WTC11 (cell line): Measurements from ENCODE around the gene IFNAR2. TPM values are rescaled to one million over a fixed set of nuclear protein-coding genes. Genes with fewer than 3 reads are reported as not detected.
"Not testable (repeated sequence)": the region's sequence is repeated elsewhere in the genome, so short reads cannot be mapped to it uniquely, and the experiment has no call there.

Experiments
- ATAC-seq: fragments of 200-7000 bp; cut with Tn5 transposase; 2 replicates; pipeline ENCODE4 v1.10.0; 2021; ENCODE audit warnings: mild to moderate bottlenecking, moderate library complexity
- CTCF ChIA-PET: fragments of 300-600 bp; sonication (Branson Sonifier 250); formaldehyde crosslinking; loops from one replicate; lab custom pipeline; 2021; ENCODE audit warnings: antibody characterized with exemption; lab: Charles Lee
- POLR2A ChIA-PET: fragments of 350-600 bp; sonication (Branson Sonifier 250); formaldehyde crosslinking; loops from one replicate; lab custom pipeline; 2021; ENCODE audit warnings: antibody characterized with exemption; lab: Charles Lee
- DNase-seq: peaks from one replicate; pipeline ENCODE4 v3.0.0; 2021; ENCODE audit warnings: low spot score
- H3K27ac Mint-ChIP-seq: 2 replicates; pipeline ENCODE4 v1.8.0; 2021; ENCODE audit warnings: mixed read lengths
- H3K27me3 Mint-ChIP-seq: 2 replicates; pipeline ENCODE4 v1.8.0; 2021; ENCODE audit warnings: low read depth, mild to moderate bottlenecking, moderate library complexity, mixed read lengths
- H3K36me3 Mint-ChIP-seq: 2 replicates; pipeline ENCODE4 v1.8.0; 2021; ENCODE audit warnings: mixed read lengths
- H3K4me1 Mint-ChIP-seq: 2 replicates; pipeline ENCODE4 v1.8.0; 2022; ENCODE audit warnings: mixed read lengths
- H3K4me3 Mint-ChIP-seq: 2 replicates; pipeline ENCODE4 v1.8.0; 2021; ENCODE audit warnings: mild to moderate bottlenecking, moderate library complexity, mixed read lengths
- H3K9me3 Mint-ChIP-seq: 2 replicates; pipeline ENCODE4 v1.8.0; 2021; ENCODE audit warnings: mixed read lengths
- AR ChIP-seq: fragments of 250-450 bp; sonication (Bioruptor Pico); IDR thresholded peaks from 2 replicates; pipeline ENCODE4 v1.9.0; 2021; ENCODE audit warnings: mild to moderate bottlenecking
- CTCF ChIP-seq: fragments of 200-600 bp; IDR thresholded peaks from 2 replicates; pipeline ENCODE4 v1.8.0; 2022; ENCODE audit warnings: antibody characterized with exemption
- E2F1 ChIP-seq: sonication (generic); formaldehyde crosslinking; IDR thresholded peaks from 2 replicates; pipeline ENCODE4 v1.8.0; 2022; ENCODE audit warnings: mild to moderate bottlenecking, missing genetic modification reagents
- ESRRA ChIP-seq: sonication (generic); formaldehyde crosslinking; IDR thresholded peaks from 2 replicates; pipeline ENCODE4 v1.8.1; 2022; ENCODE audit warnings: mild to moderate bottlenecking, missing genetic modification reagents, borderline replicate concordance
- ETV6 ChIP-seq: sonication (generic); formaldehyde crosslinking; IDR thresholded peaks from 2 replicates; pipeline ENCODE4 v1.8.1; 2022; ENCODE audit warnings: mild to moderate bottlenecking, missing genetic modification reagents
- FOXJ3 ChIP-seq: sonication (generic); formaldehyde crosslinking; IDR thresholded peaks from 2 replicates; pipeline ENCODE4 v1.9.0; 2021; ENCODE audit warnings: missing genetic modification reagents, mild to moderate bottlenecking, borderline replicate concordance
- GABPB1 ChIP-seq: sonication (generic); formaldehyde crosslinking; IDR thresholded peaks from 2 replicates; pipeline ENCODE4 v1.8.1; 2023; ENCODE audit warnings: mild to moderate bottlenecking, missing genetic modification reagents
- GRHL2 ChIP-seq: fragments of 250-450 bp; sonication (Bioruptor Pico); IDR thresholded peaks from 2 replicates; pipeline ENCODE4 v1.8.0; 2022; ENCODE audit warnings: mild to moderate bottlenecking, moderate library complexity; ENCODE audit not compliant: insufficient replicate concordance, severe bottlenecking
- GTF2I ChIP-seq: fragments of 250-450 bp; sonication (Bioruptor Pico); conservative IDR thresholded peaks from 2 replicates; pipeline ENCODE4 v1.4.0; 2021; ENCODE audit warnings: mild to moderate bottlenecking
- MAX ChIP-seq: sonication (generic); formaldehyde crosslinking; IDR thresholded peaks from 2 replicates; pipeline ENCODE4 v1.8.0; 2022; ENCODE audit warnings: mild to moderate bottlenecking, missing genetic modification reagents
- NFATC4 ChIP-seq: fragments of 250-450 bp; sonication (Bioruptor Pico); IDR thresholded peaks from 2 replicates; pipeline ENCODE4 v1.9.0; 2021; ENCODE audit warnings: mild to moderate bottlenecking
- NFE2L1 ChIP-seq: sonication (generic); formaldehyde crosslinking; IDR thresholded peaks from 2 replicates; pipeline ENCODE4 v1.8.1; 2023; ENCODE audit warnings: missing genetic modification reagents
- NFYB ChIP-seq: sonication (generic); formaldehyde crosslinking; conservative IDR thresholded peaks from 2 replicates; pipeline ENCODE4 v1.8.0; 2022; ENCODE audit warnings: low read depth, missing genetic modification reagents
- RELA ChIP-seq: sonication (generic); formaldehyde crosslinking; IDR thresholded peaks from 2 replicates; pipeline ENCODE4 v1.8.1; 2022; ENCODE audit warnings: missing genetic modification reagents, mild to moderate bottlenecking, borderline replicate concordance
- TCF7 ChIP-seq: sonication (generic); formaldehyde crosslinking; IDR thresholded peaks from 2 replicates; pipeline ENCODE4 v1.8.0; 2022; ENCODE audit warnings: mild to moderate bottlenecking, low read depth, missing genetic modification reagents, moderate library complexity
- TEAD4 ChIP-seq: sonication (generic); formaldehyde crosslinking; IDR thresholded peaks from 2 replicates; pipeline ENCODE4 v1.8.0; 2022; ENCODE audit warnings: mild to moderate bottlenecking, missing genetic modification reagents
- USF2 ChIP-seq: sonication (generic); formaldehyde crosslinking; IDR thresholded peaks from 2 replicates; pipeline ENCODE4 v1.8.1; 2023; ENCODE audit warnings: mild to moderate bottlenecking, missing genetic modification reagents, moderate library complexity
- ZNF263 ChIP-seq: sonication (generic); formaldehyde crosslinking; IDR thresholded peaks from 2 replicates; pipeline ENCODE4 v1.8.1; 2022; ENCODE audit warnings: low read depth, mild to moderate bottlenecking, moderate library complexity, missing genetic modification reagents
- ZNF396 ChIP-seq: fragments of 250-450 bp; sonication (Bioruptor Pico); IDR thresholded peaks from 2 replicates; pipeline ENCODE4 v1.8.0; 2021; ENCODE audit warnings: mild to moderate bottlenecking, moderate library complexity, borderline replicate concordance
- ZNF512 ChIP-seq: sonication (generic); formaldehyde crosslinking; IDR thresholded peaks from 2 replicates; pipeline ENCODE4 v1.8.1; 2022; ENCODE audit warnings: missing genetic modification reagents, borderline replicate concordance
- total RNA-seq: library from RNA; stranded (reverse); gene quantifications from 3 replicates; pipeline ENCODE4 v1.2.3, GENCODE V29; 2021

The IFNAR2 gene
- total RNA-seq, 1 experiment from 2014 or later, result 13.3 TPM

GRCh38 chr21:33241846-33242245 lies 12.1 kb downstream of the IFNAR2 start (continued):
- TF ChIP-seq NFE2L1 (CRISPR knock-in tag) (no peak), CTCF (no peak), GRHL2 (no peak), RELA (CRISPR knock-in tag) (no peak), ZNF512 (CRISPR knock-in tag) (no peak)
- TF ChIP-seq, all 79 proteins: peak for 0

- H3K4me3 Mint-ChIP-seq, DNase-seq, POLR2A ChIA-PET, ATAC-seq, H3K27me3 Mint-ChIP-seq, H3K27ac Mint-ChIP-seq, H3K4me1 Mint-ChIP-seq: not testable (repeated sequence)
- CTCF ChIA-PET, result interaction anchor here (1.0 kb wide), 1 partner anchor 12 kb away, joined by 3 read pairs; no protein-coding TSS in a partner anchor
- H3K9me3 Mint-ChIP-seq, result peaks cover 27% of the 10 kb centered on the region
- H3K36me3 Mint-ChIP-seq, result peaks cover 62% of the 10 kb centered on the region
Observed at GRCh38 chr21:33242846-33243245, 13.1 kb downstream of the IFNAR2 start.

GRCh38 chr21:33244082-33244778 lies 14.5 kb downstream of the IFNAR2 start:
- CTCF ChIA-PET, result no interaction called here
- ATAC-seq, result no peak
- Mint-ChIP-seq H3K36me3 (peaks cover 60% of the 10 kb centered on the region), H3K27me3 (peaks cover 3% of the 10 kb centered on the region; the same call in 1 of the 2 replicates), H3K4me3 (no peak overlapping the region), H3K27ac (no peak overlapping the region), H3K4me1 (no peaks in the 10 kb centered on the region), H3K9me3 (peaks cover 16% of the 10 kb centered on the region)
- no peak for DNase-seq
- POLR2A ChIA-PET, result no interaction called here
- TF ChIP-seq ETV6 (CRISPR knock-in tag) (no peak), NFE2L1 (CRISPR knock-in tag) (no peak), AR (CRISPR knock-in tag) (no peak), FOXJ3 (no peak)

GRCh38 chr21:33244779-33245105 lies 15.0 kb downstream of the IFNAR2 start:
- Mint-ChIP-seq H3K4me3 (no peak overlapping the region), H3K27ac (no peak overlapping the region), H3K36me3 (peaks cover 60% of the 10 kb centered on the region), H3K27me3 (no peaks in the 10 kb centered on the region), H3K4me1 (no peaks in the 10 kb centered on the region), H3K9me3 (peaks cover 13% of the 10 kb centered on the region)
- CTCF ChIA-PET, result interaction anchor here (0.7 kb wide), 1 partner anchor 217 kb away, joined by 3 read pairs; no protein-coding TSS in a partner anchor
- ATAC-seq (no peak), DNase-seq (no peak)
- TF ChIP-seq MAX (no peak), TEAD4 (no peak), GTF2I (no peak), TCF7 (CRISPR knock-in tag) (no peak), E2F1 (no peak), USF2 (CRISPR knock-in tag) (no peak), GABPB1 (CRISPR knock-in tag) (no peak), NFATC4 (CRISPR knock-in tag) (no peak), NFYB (no peak), ZNF263 (CRISPR knock-in tag) (no peak), ESRRA (CRISPR knock-in tag) (no peak), ZNF396 (CRISPR knock-in tag) (no peak)
- POLR2A ChIA-PET, result no interaction called here
